ENCODE results near the gene PUM2. TPM values are rescaled to one million over a fixed set of nuclear protein-coding genes. Genes with fewer than 3 reads are reported as not detected.

Gene PUM2
- total and polyA plus RNA-seq, 2 of the 13 experiments (the other 11 are each of a cell fraction or from before 2014, with no cell fraction given): 69.6 to 69.8 TPM

DNA sequence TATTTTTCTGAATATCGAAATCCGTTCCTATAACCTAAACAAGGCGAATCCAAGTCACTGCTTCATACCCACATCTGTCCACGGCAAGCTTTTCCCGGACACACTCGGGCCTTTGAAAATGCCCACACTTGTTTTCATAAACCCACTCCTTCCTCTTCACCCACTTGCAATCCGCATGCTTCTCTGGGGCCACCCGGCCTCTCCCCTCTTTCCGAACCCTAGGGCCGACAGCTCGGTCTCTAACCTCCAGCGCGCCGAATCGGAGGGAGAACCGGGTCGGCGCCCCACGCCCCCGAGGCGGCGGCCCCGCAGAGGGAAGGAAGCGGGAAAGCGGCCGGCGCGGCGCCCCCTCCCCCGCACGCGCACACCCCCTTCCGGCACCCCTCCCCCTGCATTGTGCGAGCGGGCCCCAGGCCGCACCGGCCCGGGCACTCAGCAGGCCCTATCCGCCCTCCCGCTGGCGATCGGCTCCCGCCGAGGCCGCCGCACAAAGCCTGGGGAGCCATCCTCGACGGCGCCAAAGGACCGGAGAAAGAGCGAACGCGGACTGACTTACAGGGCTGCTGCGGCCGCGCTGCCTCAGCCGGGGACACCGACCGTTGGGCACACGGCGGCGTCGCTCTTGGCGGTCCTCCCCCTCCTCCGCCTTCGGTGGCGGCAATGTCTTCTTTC is 467 bp downstream of the PUM2 start (continued):
- TF ChIP-seq, protein P1, sequence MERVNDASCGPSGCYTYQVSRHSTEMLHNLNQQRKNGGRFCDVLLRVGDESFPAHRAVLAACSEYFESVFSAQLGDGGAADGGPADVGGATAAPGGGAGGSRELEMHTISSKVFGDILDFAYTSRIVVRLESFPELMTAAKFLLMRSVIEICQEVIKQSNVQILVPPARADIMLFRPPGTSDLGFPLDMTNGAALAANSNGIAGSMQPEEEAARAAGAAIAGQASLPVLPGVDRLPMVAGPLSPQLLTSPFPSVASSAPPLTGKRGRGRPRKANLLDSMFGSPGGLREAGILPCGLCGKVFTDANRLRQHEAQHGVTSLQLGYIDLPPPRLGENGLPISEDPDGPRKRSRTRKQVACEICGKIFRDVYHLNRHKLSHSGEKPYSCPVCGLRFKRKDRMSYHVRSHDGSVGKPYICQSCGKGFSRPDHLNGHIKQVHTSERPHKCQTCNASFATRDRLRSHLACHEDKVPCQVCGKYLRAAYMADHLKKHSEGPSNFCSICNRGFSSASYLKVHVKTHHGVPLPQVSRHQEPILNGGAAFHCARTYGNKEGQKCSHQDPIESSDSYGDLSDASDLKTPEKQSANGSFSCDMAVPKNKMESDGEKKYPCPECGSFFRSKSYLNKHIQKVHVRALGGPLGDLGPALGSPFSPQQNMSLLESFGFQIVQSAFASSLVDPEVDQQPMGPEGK (CRISPR knock-in tag; IDR thresholded peaks at IDR 0.05): peak; percentile 89
- TF ChIP-seq RNF2 (conservative IDR thresholded peaks at IDR 0.05; ENCODE audit: low read depth) (no peak), ZNF274 (CRISPR knock-in tag; IDR thresholded peaks at IDR 0.05) (0 out of 2 replicates have a peak, but pooled peaks have one; percentile 45), KLF15 (CRISPR knock-in tag; IDR thresholded peaks at IDR 0.05; ENCODE audit: borderline replicate concordance) (peak; percentile 40; the same call in 1 of the 2 replicates), NCOA1 (CRISPR knock-in tag; IDR thresholded peaks at IDR 0.05) (peak; percentile 71), ATRX (CRISPR knock-in tag; IDR thresholded peaks at IDR 0.05; ENCODE audit: borderline replicate concordance) (no peak), NFYB (CRISPR knock-in tag; IDR thresholded peaks at IDR 0.05) (no peak), ZNF570 (CRISPR knock-in tag; IDR thresholded peaks at IDR 0.05; ENCODE audit: borderline replicate concordance) (no peak), SMC3 (IDR thresholded peaks at IDR 0.05; ENCODE audit: low read length) (no peak), ZNF451 (CRISPR knock-in tag; IDR thresholded peaks at IDR 0.05) (peak; percentile 2; the same call in 1 of the 2 replicates), ZNF350 (CRISPR knock-in tag; IDR thresholded peaks at IDR 0.05; ENCODE audit: borderline replicate concordance, low read depth) (no peak), FLYWCH1 (CRISPR knock-in tag; IDR thresholded peaks at IDR 0.05) (no peak), ZBTB7B (CRISPR knock-in tag; IDR thresholded peaks at IDR 0.05) (peak; percentile 81), ZBTB20 (CRISPR knock-in tag; IDR thresholded peaks at IDR 0.05; ENCODE audit: borderline replicate concordance, low read depth) (no peak), ZNF703 (CRISPR knock-in tag; IDR thresholded peaks at IDR 0.05; ENCODE audit: borderline replicate concordance) (no peak), RXRB (CRISPR knock-in tag; IDR thresholded peaks at IDR 0.05; ENCODE audit: borderline replicate concordance) (0 out of 2 replicates have a peak, but pooled peaks have one; percentile 24), PAX8 (CRISPR knock-in tag; IDR thresholded peaks at IDR 0.05; ENCODE audit: borderline replicate concordance) (no peak; the same call in 1 of the 2 replicates), ZNF468 (CRISPR knock-in tag; IDR thresholded peaks at IDR 0.05) (peak; percentile 86; the same call in 1 of the 2 replicates), U2AF1 (optimal IDR thresholded peaks at IDR 0.05; ENCODE audit: low read depth, low read length) (no peak), JARID2 (CRISPR knock-in tag; IDR thresholded peaks at IDR 0.05; ENCODE audit: insufficient replicate concordance) (no peak), IKZF4 (CRISPR knock-in tag; IDR thresholded peaks at IDR 0.05; ENCODE audit: borderline replicate concordance, low read depth, not compliant biosample characterization) (peak; percentile 75), HOXA3 (CRISPR knock-in tag; IDR thresholded peaks at IDR 0.05) (no peak; the same call in 1 of the 2 replicates)
- TF ChIP-seq, protein P2, sequence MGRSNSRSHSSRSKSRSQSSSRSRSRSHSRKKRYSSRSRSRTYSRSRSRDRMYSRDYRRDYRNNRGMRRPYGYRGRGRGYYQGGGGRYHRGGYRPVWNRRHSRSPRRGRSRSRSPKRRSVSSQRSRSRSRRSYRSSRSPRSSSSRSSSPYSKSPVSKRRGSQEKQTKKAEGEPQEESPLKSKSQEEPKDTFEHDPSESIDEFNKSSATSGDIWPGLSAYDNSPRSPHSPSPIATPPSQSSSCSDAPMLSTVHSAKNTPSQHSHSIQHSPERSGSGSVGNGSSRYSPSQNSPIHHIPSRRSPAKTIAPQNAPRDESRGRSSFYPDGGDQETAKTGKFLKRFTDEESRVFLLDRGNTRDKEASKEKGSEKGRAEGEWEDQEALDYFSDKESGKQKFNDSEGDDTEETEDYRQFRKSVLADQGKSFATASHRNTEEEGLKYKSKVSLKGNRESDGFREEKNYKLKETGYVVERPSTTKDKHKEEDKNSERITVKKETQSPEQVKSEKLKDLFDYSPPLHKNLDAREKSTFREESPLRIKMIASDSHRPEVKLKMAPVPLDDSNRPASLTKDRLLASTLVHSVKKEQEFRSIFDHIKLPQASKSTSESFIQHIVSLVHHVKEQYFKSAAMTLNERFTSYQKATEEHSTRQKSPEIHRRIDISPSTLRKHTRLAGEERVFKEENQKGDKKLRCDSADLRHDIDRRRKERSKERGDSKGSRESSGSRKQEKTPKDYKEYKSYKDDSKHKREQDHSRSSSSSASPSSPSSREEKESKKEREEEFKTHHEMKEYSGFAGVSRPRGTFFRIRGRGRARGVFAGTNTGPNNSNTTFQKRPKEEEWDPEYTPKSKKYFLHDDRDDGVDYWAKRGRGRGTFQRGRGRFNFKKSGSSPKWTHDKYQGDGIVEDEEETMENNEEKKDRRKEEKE (IDR thresholded peaks at IDR 0.05): no peak
- TF ChIP-seq, protein P3, sequence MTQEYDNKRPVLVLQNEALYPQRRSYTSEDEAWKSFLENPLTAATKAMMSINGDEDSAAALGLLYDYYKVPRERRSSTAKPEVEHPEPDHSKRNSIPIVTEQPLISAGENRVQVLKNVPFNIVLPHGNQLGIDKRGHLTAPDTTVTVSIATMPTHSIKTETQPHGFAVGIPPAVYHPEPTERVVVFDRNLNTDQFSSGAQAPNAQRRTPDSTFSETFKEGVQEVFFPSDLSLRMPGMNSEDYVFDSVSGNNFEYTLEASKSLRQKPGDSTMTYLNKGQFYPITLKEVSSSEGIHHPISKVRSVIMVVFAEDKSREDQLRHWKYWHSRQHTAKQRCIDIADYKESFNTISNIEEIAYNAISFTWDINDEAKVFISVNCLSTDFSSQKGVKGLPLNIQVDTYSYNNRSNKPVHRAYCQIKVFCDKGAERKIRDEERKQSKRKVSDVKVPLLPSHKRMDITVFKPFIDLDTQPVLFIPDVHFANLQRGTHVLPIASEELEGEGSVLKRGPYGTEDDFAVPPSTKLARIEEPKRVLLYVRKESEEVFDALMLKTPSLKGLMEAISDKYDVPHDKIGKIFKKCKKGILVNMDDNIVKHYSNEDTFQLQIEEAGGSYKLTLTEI (CRISPR knock-in tag; conservative IDR thresholded peaks at IDR 0.05): no peak
